HG03571 (cell line): ENCODE results near the gene C1orf174.
"Not testable (repeated sequence)": the region's sequence is repeated elsewhere in the genome, so short reads cannot be mapped to it uniquely, and the experiment has no call there.

ENCODE experiments used
- ATAC-seq: cut with Tn5 transposase; IDR thresholded peaks from one replicate; pipeline ENCODE4 v1.9.1; 2021; ENCODE audit not compliant: unreplicated experiment

The C1orf174 gene

DNA sequence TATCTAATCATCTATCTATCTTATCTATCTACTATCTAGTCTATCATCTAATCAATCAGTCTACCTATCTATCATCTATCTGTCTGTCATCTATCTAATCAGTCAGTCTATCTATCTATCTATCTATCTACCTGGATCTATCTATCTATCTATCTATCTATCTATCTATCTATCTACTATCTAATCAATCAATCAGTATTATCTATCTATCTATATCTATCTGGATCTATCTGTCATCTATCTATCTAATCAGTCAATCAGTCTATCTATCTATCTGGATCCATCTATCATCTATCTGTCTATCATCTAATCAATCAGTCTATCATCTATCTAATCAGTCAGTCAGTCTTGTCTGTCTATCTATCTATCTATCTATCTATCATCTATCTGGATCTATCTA, 26.9 kb upstream of the C1orf174 start:
- ATAC-seq: no peak

DNA sequence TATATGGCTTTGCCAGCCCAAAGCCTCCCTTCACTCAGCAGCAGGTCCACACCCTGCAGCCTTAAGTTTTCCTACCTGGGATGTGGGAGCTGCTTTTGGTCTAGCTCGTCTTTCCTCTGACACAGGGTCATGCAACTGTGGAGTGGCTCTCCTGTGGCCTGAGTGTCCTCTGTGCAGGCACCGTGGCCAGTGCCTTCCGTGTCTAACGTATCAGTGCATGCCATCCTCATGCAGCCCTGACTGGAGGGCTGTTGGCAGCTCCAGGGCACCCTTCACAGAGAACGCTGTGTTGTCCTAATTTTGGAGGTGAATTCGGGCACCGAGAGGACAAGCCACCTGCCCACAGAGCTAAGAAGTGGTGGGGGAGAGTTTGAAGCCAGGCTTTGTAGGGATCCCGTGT, 25.7 kb upstream of the C1orf174 start:
- no peak for ATAC-seq

DNA sequence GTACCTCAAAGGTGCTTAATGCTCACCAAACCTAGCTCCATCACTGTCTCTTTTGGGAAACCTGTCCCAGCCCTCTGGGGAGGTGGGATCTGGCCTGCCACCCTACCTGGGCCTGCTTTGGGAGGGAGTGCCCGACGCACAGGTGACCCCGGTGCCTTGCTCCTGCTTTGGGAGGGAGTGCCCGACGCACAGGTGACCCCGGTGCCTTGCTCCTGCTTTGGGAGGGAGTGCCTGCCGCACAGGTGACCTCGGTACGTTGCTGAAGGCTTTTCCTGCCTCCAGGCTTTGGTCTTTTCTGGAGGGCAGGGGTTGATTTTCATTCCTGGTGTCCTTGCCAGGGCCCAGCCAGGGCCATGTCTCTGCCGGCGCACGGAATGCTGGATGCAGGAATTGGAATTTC, 25.2 kb upstream of the C1orf174 start:
- ATAC-seq: no peak

DNA sequence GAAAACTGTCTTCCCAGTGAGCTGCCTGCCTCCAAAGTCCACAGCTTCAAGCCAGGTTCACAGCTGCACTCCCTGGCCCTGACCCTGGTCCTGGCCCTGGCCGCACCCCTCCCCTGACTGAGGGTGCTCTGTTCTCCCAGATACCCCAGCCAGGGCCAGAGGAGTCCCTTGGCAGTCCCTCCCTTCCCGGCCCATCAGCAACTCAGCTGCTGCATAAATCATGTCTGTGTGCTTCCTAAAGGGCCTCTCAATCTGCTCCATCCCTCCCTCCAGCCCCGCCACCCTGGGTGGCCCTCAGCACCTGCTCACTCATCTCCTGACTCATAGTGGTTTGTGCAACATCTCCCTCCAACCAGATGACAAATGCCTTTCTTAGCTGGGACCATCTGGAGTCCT, 24.8 kb upstream of the C1orf174 start:
- no peak for ATAC-seq

DNA sequence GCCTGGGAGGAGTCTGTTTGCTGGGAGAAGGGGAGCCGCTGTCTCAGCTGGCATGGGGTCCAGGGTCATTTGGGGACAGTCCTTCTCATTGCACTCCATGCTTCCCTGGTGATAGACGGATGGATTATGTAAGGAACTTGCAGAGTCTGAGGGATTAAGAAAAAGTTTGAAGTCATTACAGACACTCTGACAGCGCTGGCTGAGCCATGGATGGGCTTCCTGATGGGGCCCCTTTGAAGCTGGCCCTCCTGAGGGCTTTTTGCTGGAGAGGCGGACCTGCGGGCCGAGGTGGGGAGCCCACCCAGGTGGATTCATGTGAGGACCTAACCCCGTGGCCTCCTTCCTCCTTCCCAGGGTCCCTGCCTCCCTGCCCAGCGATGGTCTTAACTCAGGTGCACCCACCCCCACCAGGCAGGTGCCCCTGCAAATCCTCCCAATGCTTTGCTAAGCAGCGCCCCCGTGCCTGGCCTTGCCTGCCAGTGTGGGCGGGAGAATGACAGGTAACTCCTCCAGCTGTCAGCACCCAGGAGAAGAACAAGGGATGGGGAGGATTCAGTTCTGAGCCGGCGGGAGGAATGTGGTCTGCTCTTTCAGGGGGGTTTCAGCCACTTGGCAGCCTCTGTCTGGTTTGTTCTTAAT, 24.2 kb upstream of the C1orf174 start:
- no peak for ATAC-seq

DNA sequence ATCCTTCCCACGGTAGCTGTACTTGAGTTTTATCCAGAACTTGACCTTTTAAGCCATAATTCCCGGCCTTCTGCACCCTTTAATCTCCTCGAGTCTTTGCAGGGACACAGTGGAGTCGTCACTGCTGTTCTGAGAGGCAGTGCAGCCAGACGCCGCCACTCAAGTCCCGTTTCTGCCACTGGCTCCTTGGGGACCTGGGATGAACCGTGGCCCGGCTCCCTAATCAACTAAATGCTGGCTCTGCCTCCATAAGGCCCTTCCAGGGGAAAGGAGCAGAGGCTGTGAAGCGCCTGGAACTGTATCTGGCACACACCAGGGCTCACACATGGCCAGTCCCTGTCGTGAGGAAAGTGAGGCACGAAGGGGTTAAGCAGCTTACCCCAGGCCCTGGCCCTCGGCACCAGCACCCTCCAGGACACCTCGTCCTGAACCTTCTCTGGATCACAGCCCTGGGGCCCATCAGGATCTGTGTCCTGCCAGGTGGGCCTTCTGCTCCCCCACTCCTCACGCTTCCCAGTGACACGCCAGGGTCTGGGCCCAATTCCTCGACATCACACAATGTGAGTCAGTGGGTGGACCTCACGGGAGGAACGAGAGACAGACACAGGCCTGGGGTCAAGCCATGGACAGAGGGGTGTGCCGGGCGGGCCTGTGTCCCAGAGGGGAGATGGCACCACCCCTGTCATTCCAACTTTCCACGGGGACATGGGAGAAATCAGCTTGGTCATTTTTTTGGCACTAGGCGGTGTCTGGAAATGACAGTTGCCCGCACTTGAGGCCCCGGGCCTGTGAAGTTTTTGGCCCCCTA, 23.5 kb upstream of the C1orf174 start:
- ATAC-seq: no peak

DNA sequence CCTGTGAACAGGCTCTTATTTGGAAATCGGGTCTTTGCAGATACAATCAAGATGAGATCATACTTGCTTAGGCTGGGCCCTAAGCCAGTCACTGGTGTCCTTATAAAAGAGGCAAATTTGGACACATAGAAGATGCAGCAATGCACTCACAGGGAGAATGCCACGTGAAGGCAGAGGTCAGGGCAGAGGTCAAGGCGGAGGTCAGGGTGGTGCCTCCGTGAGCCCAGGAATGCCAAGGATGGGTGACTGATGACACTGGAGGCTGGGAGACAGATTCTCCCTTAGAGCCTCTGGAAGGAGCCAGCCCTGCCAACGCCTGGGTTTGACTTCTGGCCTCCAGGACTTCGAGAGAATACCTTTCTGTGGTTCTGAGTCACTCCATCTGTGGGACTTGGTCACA, 22.8 kb upstream of the C1orf174 start:
- ATAC-seq: no peak

DNA sequence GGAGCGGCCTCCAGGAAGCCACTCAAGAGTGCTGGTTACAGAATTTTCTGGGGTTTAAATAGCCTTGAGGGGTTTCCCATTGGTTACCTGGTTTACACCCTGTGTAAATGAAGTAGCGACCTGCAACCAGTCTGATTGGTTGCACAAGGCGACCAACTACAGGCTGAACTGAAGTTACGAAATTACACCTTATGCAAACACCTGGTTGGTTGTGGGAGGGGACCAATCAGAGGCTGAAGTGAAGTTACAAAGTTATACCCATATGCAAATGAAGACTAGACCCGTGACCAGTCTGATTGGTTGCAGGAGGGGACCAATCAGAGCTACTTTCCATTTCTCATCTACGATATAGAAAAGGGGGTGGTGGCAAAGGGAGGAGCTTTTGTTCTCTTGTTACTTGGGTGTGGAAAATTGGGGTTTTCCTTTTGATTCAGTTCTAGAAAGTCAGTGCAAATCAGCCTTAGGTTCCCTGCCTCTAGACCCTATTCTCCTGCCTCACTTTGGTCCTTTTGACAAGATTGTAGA, 22.2 kb upstream of the C1orf174 start:
- no peak for ATAC-seq

DNA sequence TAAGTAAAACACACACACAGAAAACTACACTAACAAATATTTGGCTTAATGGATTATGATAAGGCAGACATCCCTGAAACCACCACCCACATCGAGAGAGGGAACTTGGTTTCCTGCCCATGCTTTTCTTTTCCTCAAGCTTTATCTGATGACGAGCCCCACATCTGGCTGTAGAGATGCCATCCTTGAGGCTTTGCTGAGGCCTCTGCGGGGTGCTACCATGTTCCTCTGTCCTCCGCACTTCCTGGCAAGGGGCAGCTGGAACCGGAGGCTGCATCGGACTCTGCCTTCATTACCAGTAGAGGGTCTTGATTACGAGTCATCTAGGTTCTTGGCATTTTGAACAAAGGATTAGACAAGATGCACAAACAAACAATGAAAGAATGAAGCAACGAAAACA, 21.7 kb upstream of the C1orf174 start:
- ATAC-seq: no peak

DNA sequence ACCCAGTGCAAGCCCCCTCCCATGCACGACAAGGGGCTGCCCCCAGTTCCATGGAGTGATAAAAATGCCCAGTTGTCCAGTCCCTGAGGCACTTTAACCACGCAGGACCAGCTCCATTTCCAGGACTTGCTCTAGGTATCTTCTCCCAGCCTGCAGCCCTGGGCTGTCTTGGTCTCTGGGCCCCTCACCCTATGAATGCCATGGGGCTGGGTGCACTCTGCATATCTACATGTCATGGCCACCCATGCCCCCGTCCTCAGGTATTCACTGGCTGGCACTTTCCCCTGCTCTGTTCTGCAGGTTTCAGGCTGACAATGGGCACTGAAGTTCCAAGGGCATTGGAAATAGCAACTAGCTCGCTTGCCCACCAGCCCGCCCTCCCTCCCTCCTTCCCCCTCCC, 19.6 kb upstream of the C1orf174 start:
- no peak for ATAC-seq

DNA sequence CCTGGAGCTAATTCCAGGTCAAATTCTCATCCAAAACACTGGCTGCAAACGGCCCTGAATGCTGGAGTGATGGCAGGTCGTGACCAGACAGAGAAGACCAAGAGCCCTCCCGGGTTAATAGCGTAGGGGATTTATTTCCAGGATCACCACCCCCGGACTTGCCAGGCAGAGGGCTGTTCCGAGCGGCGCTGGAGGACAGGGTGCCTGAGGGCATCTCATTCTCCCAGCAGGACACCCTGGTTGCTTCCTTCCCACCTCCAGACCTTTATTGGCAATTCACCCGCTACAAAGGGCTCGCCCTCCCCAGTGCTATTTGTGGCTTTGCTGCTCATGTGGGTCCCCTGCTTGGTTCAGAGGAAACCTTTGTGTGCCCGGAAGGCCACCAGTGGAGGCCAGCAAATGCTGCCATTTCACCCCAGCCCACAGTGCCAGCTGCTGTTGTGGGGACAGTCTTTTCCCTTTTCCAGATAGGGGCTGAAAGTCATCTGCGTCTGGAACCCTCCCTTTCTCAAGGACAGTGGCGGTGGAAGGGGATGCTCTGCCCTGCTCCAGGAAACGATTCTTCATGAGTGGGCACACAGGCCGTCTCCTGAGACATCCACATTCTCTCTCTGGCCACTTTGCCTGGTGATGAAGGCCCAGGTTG, 19.0 kb upstream of the C1orf174 start:
- no peak for ATAC-seq

DNA sequence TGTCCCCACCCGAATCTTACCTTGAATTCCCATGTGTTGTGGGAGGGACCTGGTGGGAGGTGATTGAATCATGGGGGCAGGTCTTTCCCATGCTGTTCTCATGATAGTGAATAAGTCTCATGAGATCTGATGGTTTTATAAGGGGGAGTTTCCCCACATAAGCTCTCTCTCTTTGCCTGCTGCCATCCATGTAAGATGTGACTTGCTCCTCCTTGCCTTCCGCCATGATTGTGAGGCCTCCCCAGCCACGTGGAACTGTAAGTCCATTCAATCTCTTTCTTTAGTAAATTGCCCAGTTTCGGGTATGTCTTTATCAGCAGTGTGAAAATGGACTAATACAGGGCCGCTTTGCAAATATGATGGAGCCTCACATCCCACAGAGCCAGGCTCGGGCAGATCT, 18.3 kb upstream of the C1orf174 start:
- ATAC-seq: not testable (repeated sequence)

DNA sequence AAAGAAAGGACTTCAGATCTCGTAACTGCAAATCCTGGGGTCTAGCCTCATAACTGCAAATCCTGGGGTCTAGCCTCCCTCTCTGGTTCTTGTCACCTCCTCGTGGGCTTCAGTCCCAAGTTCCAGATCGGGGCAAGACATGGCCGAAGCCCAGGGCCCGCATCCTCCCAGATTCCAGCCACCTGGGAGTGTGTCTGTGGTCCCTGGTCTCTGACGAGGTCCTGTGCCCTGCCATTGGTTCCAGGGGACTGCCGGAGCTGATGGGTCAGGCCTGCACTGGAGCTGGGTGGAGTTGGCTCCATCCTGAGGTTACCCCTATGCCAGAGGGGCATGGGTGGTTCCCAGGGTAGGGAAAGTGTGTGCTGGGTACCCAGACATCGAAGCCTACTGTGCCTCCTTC, 17.7 kb upstream of the C1orf174 start:
- no peak for ATAC-seq

DNA sequence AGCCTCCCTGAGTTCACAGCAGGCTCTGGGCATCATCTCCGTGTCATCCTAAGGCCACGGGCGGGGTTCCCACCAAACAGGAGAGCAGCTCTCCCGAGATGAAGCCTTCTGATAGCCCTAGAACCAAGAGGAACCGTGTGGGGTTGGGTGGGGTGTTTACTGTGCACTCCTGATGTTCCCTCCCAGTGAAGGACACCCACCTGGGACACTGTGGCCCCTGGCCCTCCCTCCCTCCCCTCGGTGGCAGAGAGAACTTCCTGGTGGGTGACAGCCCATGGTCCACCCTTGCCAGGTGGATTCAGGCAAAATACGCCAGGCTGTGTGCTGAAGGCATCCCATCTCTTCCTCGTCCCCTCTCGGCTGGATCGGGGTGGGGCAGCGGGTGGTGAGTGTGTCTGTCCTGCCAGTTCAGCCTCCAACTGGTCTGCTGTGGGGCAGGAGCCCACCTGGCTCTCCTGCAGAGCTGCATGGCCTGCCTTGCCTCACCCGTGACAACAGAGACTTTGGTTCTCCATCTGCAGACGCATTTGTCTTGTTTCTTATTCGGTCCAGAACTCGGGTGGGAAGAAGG, 15.6 kb upstream of the C1orf174 start:
- no peak for ATAC-seq

DNA sequence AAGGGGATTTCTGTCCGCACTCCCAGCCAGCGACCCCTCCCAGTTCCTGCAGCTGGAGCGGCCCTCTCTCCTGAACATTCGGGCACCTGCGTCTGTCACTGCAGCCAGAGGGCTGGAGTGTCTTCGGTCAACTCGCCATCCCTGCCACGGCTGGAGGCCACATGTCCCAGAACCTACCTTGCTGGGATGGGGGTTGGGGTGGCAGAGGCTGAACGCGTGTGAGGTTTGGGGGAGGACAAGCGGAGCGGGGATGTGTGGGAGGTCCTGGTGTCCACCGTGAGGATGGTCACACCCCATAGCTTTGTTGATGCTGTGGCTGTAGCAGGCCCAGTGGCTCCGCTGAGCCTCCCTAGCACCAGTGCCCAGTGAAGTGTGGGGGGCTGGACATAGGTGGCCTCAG, 14.8 kb upstream of the C1orf174 start:
- ATAC-seq: no peak

DNA sequence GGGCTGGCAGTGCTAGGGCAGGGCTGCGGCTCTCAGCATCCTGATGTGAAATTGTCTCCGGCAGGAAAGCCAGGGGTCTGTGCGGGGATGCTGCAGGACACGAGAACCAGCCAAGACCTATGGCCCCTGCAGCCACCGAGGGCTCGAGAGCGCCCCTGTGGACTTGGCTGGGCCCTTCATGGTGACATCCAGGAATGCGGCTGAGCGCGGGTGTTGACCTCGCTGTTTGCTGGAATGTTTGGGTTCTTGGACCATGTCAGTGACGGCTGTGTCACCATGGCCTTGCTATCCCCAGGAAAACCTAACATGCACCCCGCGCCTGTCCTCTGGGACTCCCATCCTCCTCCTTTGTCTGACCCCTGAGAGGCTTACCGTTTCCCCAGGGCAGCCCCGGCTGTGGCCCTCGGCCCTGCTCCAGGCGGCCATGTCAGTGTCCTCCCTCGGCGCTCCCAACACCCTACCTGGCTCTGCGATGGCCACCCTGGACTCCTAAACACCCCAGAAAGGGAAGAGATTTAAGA, 14.3 kb upstream of the C1orf174 start:
- no peak for ATAC-seq

DNA sequence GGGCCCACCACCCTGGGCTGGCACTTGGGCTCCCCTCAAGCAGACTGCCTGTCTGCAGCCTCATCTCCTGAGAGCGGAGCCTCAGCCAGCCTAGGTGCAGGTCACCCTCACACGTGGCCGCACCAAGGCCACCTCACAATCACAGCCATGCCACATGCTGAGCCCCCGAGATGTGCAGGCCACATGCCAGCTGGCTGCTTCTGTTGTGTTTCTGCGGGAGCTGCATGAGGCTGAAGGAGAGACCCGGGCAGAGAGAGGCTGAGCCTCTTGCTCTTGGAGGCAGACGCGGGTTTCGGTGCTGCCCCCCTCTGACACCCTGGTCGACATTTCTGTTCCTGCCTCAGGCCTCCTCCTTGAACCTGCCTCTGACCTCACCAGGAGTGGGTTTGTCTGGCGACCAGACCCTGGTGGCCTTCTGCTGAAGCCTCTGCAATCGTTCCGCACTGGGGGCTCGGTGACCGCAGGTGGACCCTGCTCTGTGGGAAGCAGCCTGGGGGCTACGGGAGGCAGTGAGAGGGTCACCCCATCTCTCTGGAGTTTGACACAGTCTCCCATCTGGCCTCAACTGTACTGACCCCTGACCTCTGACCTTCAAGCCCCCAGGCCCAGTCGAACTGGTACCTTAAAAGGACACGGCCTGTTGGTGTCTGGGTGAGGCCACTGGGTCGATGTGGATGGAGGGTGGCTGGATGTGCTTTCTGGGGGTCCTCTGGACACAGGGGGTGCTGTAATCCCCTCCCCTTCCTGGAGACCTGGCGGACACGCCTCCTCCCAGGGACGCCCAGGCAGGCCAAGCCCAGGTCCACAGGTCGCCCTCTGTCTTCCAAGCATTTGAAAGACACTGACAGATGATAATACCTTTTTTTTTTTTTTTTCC, 13.0 kb upstream of the C1orf174 start:
- ATAC-seq: no peak

DNA sequence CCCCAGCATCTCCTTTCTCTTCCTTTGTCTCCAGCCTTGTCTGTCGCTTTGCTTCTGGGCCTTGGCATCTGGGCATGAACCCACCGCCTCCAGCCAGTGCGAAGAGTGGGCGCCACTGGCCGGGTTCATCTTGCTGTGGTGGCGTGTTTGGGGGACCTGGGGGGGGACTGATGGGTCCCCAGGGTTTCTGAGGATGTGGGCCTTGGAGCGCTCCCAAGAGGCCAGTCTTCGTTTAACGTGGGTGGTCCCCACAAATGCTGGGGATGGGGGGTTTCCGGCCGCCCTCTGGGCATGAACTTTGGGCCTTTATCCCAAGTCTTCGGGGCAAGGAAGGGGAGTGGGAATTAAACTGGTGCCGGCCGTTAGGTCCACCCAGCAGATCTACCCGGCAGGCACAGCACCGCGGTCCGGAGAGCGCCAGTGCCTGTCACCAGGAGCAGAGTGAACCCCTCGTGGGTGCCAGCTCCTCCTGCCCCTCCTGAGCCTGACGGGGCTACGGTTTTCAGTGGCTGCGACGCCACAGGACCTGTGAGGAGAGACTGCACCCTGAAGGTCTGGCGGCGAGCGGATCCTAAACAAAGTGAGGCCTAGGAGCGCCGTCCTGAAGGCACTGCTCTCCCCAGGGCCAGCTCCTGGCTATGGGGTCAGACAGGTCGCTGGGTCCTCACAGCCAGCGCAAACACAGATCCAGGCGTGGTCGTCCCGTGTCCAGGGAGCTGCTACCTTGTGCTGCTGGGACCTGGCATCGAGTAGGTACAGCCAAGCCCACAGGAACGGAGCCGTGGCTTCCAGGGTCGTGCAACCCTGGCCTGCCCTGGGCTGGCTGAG, 12.1 kb upstream of the C1orf174 start:
- no peak for ATAC-seq
